AG20443 (cell line): ENCODE data around the gene ALKBH7.

Experiments used
- DNase-seq: peaks from one replicate; pipeline ENCODE4 v3.0.0; 2012; ENCODE audit warnings: low spot score, mixed read lengths

Gene ALKBH7

DNA sequence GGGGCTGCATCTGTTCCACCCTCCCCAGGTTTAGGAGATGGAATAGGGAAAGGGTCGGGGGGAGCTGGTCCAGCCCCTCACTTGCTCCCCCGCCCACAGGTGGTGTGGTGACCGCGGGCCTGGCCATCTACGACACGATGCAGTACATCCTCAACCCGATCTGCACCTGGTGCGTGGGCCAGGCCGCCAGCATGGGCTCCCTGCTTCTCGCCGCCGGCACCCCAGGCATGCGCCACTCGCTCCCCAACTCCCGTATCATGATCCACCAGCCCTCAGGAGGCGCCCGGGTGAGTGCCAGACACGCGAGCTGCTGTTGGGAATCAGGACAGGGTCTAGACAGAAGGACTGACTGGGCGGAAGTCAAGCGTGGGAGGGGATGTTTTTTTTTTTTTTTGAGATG, 8.2 kb upstream of the ALKBH7 start:
- no peak for DNase-seq

DNA sequence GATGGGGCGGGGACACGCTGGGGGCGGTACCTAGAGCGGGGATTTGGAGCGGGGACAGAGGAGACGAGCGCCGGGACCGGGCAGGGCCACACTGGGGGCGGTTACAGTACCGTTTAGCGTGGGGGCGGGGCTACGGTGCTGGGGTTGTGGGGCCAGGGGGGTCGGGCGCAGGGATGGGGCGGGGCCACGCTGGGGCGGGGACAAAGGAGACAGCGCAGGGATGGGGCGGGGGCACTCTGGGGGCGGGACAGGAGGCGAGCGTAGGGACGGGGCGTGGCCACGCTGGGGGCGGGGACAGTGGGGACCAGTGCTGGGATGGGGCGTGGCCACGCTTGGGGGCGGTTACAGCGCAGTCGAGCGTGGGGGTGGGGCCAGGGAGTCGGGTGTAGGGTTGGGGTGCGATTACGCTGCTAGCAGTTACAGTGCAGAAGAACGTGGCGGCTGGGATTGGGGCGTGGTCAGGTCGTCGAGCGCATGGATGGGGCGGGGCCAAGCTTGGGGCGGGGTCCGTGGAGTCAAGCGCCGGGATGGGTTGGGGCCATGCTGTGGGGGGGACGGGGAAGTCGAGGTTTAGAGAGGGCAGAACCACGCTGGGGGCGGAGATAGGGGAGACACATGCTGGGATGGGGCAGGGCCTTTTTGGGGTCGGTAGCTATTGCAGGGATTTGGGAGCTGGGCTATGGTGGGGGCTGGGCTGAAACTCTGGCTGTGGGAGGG, 660 bp downstream of the ALKBH7 start:
- peak; percentile 97 for DNase-seq

DNA sequence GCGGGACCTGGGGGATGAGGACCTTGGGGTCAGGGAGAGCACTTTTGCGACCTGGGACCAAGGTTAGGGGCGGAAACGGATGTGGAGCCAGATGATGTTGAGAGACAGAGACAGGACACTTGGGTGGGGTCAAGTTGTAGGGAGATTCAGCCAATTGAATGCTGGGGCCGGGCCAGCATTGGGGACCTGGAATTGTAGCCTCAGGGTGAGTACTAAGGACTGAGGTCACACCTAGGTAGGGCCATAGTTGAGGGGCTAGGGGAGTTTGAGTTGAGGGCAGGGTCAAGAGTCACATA, 1.2 kb downstream of the ALKBH7 start:
- DNase-seq: no peak

DNA sequence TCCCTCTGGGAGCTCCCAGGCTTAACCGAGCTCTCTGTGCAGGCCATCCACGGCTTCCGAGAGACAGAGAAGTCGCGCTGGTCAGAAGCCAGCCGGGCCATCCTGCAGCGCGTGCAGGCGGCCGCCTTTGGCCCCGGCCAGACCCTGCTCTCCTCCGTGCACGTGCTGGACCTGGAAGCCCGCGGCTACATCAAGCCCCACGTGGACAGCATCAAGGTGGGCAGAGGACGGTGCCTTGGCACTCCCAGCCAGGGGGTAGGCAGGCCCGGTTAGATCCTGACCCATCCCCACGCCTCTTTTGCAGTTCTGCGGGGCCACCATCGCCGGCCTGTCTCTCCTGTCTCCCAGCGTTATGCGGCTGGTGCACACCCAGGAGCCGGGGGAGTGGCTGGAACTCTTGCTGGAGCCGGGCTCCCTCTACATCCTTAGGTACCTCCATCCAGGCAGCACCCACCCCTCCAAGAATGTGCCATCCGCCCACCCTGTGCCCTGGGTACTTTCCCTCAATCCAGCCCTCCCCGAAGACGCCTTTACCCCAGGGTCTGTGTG, 1.6 kb downstream of the ALKBH7 start:
- no peak for DNase-seq

- DNase-seq: no peak
Measured at GRCh38 chr19:6374711-6375410, 2.3 kb downstream of the ALKBH7 start.

DNA sequence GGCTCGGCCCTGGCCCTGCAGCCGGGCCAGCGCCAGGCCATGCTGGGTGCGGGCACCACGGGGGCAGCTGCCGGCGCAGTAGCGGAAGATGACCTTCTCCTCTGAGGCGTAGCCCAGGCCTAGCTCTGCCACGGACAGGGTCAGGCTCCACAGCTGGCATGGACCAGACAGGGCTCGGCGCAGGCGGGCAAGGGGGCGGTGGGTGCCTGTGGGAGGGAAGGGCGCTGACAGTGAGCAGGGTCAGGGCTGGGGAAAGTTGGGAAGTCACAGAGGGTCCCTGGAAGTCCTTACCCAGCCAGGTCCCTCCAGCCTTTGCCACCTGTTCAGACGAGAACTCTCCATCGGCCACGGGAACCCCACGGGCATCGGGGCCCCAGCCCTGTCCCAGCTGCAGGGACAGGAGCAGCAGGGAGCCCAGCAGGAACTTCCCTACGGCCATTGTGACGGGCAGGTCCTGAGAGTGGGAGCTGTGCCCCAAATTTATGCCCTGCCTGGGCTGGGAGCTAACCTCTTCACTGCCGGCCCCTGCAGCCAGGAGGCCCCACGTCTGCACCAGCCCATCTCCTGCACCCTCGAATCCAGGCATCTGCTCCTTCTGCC, 2.9 kb downstream of the ALKBH7 start, which contains the start of gene PSPN:
Gene PSPN (minus strand): TSS at position 523 of the 600 bp plus-strand sequence. CDS start 84 bp downstream, at position 439.
- no peak for DNase-seq

DNA sequence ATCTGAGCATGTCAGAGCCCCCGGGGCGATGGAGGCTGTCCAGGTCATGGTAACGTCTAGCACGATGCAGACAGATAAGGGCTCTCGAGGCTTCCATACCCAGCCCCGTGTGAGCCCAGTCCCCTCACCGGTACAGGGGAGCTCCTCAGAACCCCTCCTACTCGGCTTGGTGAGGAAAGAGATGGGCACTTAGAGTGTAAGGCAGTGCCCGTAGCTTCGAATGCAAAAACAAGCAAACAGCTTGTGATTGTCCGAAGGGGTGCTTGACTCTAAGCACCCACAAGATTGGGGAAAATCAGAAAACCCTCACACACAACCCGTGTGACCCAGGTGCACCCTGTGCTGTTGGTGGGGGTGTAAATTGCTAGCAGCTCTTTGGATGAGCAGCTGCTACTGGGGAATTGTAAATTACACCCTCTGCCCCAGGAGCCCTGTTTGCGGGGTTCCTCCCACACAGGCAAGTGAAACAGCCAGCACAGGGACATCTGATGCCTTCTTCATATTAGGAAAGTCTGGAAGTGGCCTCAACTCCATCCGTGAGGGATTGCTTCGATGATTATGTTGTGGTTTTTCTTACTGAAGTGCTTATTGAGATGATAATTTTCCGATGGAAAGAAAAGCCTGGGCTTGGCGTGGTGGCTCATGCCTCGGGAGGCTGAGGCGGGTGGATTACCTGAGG, 4.1 kb downstream of the ALKBH7 start:
- DNase-seq: no peak

DNA sequence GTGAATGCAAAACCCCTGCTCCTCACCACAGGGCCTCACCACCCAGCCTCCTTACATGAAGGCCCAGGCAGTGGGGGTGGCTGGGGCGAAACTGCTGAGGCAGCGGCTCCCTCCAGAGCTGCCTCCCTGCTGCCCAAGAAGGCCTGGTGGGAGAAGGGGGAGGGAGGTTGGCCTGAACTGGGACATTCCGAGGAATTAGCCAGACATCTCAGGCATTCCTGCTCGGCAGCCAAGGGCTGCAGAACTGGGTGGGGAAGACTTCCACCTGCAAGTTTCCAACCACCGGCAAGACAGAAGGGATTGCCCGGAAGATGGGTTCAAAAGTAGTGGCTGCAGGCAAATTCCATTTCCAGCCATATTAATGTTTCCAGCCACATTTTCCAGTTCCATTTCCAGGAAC, 5.4 kb downstream of the ALKBH7 start:
- DNase-seq: peak; percentile 76

- DNase-seq: no peak
Measured at GRCh38 chr19:6378486-6378885, 5.9 kb downstream of the ALKBH7 start.

DNA sequence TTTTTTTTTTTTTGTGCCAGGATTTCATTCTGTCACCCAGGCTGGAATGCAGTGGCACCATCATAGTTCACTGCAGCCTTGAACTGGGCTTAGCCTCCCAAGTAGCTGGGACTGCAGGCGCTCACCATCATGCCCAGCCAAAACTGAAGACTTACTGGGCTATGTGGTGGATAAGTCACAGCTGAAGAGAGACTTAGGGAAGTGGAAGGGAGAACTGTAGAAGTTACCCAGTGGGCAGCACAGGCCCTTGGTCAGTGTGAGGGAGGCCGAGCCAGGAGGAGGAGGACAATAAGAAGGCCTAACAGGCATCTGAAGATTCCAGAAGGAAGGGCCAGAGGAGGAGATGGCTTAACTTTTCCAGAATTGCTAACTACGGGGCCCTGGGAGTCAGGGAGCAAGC, 7.2 kb downstream of the ALKBH7 start:
- no peak for DNase-seq

GRCh38 chr19:6381030-6381750, 8.6 kb downstream of the ALKBH7 start:
- DNase-seq: no peak

DNA sequence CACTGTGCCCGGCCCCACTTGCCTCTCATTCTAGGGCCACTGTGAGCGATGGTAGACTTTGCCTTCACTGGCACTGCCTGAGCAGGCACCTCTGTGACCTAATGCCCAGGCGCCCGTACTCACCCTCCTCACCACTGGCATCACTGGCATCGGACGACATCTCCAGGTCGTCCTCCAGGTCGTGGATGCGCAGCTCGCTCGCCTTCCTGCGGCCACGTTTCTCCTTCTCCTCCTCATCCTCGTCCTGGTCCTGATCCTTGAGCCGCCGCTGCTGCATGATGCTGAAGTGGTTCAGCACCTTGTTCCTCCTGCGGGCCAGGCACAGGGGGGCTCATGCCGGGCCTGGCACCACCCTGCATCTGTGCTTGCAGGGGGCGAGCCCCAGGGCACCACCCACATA, 10.6 kb downstream of the ALKBH7 start:
- no peak for DNase-seq

DNA sequence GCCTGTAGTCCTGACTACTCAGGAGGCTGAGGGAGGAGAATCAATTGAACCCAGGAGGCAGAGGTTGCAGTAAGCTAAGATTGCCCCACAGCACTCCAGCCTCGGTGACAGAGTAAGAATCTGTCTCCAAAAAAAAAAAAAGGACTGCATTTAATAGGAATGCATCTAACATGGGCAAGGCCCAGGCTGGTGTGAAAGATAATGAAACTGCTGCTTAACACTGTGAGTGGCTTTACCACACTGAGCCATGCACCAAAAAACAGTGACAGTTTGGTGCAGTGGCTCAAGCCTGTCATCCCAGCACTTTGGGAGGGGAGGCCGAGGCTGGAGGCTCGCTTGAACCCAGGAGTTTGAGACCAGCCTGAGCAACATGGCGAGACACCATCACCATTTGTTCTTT, 11.8 kb downstream of the ALKBH7 start:
- no peak for DNase-seq

DNA sequence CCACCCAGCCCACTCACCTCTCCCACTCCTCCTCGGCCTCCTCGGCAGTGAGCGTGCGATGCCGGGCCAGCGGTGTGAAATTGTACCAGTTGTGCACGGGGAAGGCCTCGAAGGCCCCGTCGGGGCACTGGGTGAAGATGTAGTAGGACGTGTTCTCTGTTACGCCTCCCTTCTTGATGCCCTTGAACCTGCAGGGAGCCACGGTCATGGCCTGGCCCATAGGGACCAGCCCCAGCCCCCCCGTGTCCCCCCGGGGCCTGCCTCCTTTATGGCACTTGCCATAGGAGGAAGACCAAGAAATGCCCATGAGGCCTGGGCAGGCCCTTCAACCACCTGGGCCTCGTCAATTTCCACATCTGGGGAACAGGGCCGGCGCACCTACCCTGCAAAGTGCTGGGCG, 14.8 kb downstream of the ALKBH7 start:
- DNase-seq: no peak

DNA sequence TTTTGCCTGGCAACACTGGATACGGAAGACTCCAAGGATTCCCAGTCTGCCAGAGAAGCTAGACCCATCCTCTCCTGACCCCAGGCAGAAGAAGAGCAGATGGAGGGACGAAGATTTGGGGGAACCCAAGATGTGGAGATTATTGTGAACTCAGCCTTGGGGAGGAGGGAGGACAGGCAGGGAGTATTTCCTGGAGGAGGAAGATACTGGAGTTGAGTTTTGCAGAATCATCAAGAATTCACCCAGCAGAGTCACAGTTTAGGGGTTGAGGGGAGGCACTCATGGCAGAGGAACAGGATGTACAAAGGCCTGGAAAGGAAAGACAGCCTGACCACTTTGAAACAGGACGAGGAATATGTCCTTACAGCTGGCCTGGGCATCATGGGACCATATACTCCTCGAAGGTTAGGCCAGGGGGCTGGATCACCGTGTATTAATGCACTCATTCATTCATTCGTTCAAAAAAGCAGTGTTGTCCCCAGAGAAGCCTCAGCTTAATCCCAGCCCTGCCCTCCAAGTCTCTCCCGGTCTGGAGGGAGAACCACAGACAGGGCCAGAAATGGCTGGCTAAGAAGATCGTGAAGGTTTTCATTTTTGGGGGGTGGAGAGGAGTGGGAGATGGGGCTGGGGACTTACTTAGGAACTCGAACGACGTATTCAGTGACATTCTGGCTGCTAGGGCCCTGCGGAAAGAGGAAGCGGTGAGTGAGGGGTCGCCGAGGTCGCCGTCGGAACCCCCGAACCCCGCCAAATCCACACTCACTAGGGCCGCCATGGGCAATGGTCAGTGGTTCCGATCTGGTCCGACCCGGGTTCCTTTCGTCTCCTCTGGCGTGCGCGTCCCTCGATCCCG, 19.9 kb downstream of the ALKBH7 start:
- no peak for DNase-seq

- DNase-seq: peak; percentile 99
Measured at GRCh38 chr19:6393074-6393982, 20.7 kb downstream of the ALKBH7 start, which contains the start of gene GTF2F1. GTF2F1 (minus strand) TSS chr19:6393164; CDS start chr19:6392995, 169 bp downstream.

DNA sequence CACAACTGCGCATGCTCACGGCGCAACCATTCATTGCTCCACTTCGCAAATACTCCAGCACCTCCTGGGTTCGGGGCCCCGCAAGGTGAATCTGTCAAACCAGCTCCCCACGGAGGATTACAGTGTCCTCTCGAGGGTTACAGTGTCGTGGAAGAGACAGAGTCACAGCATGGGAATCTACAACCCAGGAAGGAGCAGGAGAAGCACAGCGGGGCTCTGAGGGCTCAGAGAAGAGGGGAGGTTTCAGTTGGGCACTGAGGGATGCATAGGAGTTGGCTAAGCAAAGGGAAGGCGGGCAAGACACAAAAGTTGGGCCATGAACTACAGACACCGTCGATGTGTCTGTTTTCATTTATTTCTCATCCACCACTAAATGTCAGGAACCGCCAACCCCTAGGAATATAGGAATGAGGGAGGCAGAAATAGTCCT, 21.4 kb downstream of the ALKBH7 start:
- DNase-seq: no peak

GRCh38 chr19:6394831-6395230, 22.2 kb downstream of the ALKBH7 start:
- DNase-seq: no peak

- DNase-seq: no peak
Measured at GRCh38 chr19:6396305-6396704, 23.7 kb downstream of the ALKBH7 start.
